Activated T-cell treated with anti-CD3 and anti-CD28 coated beads for 48 hours (primary cell): ENCODE measurements around the gene CARMIL3.

Source experiments
- DNase-seq: peaks from one replicate; pipeline ENCODE4 v3.0.0-alpha.2; 2020; ENCODE audit warnings: low read depth

Gene CARMIL3

GRCh38 chr14:24062216-24062980 lies 10.6 kb downstream of the CARMIL3 start:
- DNase-seq: no peak

- no peak for DNase-seq
Observed at GRCh38 chr14:24063263-24063836, 11.5 kb downstream of the CARMIL3 start.

GRCh38 chr14:24064091-24064795 lies 12.4 kb downstream of the CARMIL3 start:
- no peak for DNase-seq

DNA sequence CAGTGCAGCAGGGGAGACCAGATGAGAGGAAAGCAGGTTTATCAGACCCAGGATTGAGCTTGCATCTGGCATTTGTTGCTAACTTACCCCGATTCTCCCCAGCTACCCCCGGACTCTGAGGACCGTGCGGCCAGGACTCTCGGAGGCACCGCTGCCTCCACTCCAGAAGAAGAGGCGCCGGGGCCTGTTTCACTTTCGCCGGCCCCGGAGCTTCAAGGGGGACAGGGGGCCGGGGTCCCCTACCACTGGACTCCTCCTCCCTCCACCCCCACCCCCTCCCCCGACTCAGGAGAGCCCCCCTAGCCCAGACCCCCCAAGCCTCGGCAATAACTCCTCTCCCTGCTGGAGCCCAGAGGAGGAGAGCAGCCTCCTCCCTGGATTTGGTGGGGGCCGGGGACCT lies 13.0 kb downstream of the CARMIL3 start:
- no peak for DNase-seq

GRCh38 chr14:24065408-24065807 lies 13.6 kb downstream of the CARMIL3 start:
- DNase-seq: no peak

GRCh38 chr14:24066496-24067132 lies 14.8 kb downstream of the CARMIL3 start:
- no peak for DNase-seq

DNA sequence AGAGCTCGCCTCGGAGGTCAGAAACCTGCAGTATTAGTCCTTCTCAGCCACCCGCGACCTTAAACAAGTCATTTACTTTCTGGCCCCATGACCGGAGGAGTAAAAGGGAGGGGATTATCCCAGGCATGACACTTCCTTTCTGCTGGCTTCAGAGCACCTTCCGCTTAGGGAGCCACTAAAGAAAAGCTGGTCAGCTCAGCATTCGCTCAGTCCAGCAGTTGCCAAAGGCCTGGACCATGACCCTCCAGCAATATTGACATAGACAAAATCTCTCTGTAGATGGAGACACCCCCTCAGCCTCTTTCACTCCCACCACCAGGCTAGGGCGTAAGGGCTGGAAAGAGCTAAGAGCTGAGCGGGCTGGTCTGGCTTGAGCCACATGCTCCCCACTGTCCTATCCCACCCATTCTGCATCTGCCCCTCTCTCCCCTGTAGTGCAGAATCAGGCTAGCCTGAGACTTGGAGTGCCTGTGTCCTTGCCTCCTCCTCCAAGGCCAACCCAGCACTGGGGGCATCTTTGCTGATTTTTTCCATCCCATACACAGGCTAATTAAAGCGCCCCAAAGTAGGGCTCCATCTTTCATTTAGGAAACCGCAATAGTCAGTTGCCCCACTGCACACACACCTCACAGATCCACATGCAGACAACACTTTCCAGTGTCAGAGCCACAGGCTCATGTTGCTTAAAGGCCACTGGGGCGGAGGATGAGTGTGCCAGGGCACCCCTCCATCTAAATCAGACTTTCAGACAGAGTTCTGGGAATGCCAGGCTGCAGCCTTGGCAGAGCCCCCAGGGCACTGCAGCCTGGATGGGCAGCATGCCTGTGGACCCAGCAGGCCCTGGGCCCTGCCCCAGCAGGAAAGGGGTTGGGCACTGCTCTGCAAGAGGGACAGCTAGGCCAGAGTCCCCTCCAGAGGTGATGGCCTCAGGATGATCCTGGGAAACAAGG lies 15.6 kb downstream of the CARMIL3 start:
- no peak for DNase-seq

- no peak for DNase-seq
Observed at GRCh38 chr14:24068711-24069410, 17.1 kb downstream of the CARMIL3 start.

DNA sequence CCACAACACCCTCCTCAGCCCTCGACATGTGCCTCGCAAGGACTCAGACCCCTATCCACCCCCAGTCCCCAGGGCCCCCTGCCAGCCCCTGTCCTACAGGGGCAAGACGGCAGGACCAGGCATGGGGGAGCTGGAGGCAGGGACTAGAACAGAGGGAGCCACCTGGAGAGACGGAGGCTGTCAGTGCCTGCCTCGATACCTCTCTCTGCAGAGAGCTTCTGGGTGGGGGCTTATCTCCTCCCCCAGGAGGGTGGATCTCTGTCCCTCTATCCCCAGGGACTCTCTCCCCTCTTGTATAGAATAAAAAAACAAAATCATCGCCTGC lies 17.6 kb downstream of the CARMIL3 start:
- DNase-seq: no peak

GRCh38 chr14:24070285-24071143 lies 18.7 kb downstream of the CARMIL3 start:
- DNase-seq: no peak

- peak; percentile 56 for DNase-seq
Observed at GRCh38 chr14:24071144-24071697, 19.4 kb downstream of the CARMIL3 start, which contains the start of gene CPNE6. Gene CPNE6, plus strand, starts transcription at chr14:24071562. Its CDS starts 1,375 bp downstream, at chr14:24072937.

GRCh38 chr14:24071836-24072430 lies 20.1 kb downstream of the CARMIL3 start:
- DNase-seq: no peak

GRCh38 chr14:24072436-24072835 lies 20.6 kb downstream of the CARMIL3 start:
- no peak for DNase-seq

DNA sequence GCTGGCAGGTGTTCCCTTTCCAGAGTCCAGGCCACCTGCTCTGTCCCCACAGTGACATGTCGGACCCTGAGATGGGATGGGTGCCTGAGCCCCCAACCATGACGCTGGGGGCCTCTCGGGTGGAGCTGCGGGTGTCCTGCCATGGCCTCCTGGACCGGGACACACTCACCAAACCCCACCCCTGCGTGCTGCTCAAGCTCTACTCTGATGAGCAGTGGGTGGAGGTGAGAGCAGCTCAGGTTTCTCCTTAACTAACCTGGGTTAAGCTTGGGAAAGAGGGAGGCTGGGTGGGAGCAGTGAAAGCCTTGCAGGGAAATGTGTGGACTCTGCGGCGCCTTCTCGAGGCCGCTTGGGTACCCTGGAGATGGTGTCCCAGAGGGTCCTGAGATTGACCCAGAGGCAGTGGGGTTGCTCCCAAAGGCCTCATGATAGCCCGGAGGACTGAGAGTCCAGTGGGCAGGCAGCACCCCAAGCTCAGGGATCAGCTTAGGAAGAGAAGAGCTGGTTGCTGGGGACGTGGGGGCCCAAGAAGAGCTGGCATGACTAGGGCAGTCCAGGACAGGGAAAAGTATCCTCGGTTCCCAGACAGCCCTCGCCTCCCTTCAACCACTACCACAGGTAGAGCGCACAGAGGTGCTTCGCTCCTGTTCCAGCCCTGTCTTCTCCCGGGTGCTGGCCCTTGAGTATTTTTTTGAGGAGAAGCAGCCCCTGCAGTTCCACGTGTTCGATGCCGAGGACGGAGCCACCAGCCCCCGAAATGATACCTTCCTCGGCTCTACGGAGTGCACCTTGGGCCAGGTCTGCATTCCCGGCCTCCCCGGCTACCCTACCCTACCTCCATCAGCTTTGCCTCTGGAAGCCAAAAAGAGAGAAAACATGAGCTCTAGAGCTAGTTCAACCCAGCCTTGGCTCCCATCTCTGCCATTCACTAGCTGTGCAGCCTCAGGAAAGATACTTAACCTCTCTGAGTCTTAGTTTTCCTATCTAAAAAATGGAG lies 21.4 kb downstream of the CARMIL3 start:
- no peak for DNase-seq

DNA sequence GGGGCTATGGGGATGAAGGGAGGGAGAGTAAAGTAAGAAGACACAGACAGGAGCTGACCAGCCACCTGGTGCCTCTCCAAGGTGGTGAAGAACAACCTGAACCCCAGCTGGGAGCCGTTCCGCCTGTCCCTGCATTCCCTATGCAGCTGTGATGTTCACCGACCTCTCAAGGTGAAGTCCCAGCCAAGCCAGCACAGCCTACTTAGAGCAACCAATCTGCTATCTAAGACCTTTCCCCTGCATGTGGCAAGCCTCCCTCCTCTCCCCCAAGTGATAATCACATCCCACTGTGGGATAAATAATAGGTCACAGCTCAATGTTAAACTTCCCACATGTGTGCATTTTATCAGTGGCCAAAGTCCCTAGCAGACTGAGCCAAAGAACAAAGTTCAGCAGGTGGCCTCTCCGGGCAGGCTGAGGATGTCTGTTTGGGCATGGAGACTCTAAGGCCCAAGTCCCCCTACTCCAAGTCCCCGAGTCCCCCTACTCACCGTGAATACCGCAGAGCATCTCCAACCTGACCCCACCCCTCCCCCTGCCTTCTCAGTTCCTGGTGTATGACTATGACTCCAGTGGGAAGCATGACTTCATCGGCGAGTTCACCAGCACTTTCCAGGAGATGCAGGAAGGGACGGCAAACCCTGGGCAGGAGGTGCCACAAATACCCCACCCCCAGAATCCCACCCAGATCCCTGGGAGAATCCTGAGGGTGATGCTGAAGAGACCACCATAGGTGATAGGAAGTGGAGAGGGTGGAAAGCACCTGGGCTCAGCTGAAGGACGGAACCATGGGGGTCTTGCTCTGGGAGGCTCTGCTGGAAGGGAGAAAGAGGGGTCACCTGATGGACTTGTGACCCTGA lies 23.0 kb downstream of the CARMIL3 start:
- no peak for DNase-seq

DNA sequence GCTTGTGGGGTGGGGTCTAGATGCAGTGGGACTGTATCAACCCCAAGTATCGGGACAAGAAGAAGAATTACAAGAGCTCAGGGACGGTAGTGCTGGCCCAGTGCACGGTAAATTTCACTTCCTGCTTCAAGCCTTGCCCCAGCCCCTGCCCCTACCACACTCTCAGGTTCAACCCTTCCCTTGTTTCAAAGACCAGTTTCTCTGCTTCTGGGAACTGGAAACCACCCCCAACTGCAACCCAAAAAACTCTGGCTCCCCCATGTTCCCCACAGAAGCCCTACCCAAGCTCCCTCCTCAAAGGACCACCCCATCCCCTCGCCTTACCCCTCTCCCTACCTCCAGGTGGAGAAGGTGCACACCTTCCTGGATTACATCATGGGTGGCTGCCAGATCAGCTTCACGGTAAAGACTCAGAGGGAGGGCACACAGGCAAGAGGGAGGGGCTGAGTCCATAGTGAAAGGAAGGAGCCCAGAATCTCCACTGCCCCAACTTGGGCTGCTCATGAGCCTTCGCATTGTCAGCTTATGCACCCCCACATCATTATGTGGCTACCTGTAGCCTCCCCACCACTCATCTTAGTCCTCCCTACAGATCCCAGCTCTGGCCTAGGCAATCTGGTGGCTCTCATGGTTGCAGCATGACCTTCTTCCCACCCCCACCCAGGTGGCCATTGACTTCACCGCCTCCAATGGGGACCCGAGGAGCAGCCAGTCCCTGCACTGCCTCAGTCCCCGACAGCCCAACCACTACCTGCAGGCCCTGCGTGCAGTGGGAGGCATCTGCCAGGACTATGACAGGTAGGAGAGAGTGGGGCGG lies 23.9 kb downstream of the CARMIL3 start:
- DNase-seq: no peak
